Thyroid gland (tissue), 4 donors: Measurements from ENCODE around the gene RARA.

ENCODE experiments used
- CTCF ChIP-seq, 6 experiments: fragments of 200-600 bp in 3 of 6; fragments of 450-650 bp in 3 of 6; sonication (generic) in 3 of 6; IDR thresholded peaks; one replicate each; pipeline ENCODE4 v1.5.1; 2016 to 2019; ENCODE audit warnings: antibody characterized with exemption in 6 of 6, mild to moderate bottlenecking in 2 of 6, inconsistent platforms in 1 of 6, moderate library complexity in 1 of 6
- POLR2A ChIP-seq, 2 donors: fragments of 450-650 bp; IDR thresholded peaks; one replicate each; pipeline ENCODE4 v1.6.1; 2017; ENCODE audit warnings: antibody characterized with exemption in 2 of 2, mild to moderate bottlenecking in 2 of 2, moderate library complexity in 1 of 2

- TF ChIP-seq CTCF (IDR thresholded peaks at IDR 0.05) = no peak
- peak in 1 of 2 donors; percentile 4 for TF ChIP-seq POLR2A (IDR thresholded peaks at IDR 0.05)
These were observed 3.3 kb downstream of the RARA start for GRCh38 chr17:40312131-40312731.
